CD14-positive monocyte (primary cell): ENCODE data around the gene ZMAT3. TPM values are rescaled to one million over a fixed set of nuclear protein-coding genes. Genes with fewer than 3 reads are reported as not detected.
A peak's percentile ranks its signal among the peaks of the same experiment; 100 is the strongest.

Source experiments
- DNase-seq, 3 donors: peaks; one replicate each; pipeline ENCODE4 v3.0.0-alpha.2; 2011 to 2022
- H2AFZ ChIP-seq: 2 replicates; pipeline ENCODE4 v1.6.0; 2012; ENCODE audit warnings: mild to moderate bottlenecking, low read depth, low read length, inconsistent platforms; ENCODE audit not compliant: insufficient read depth, poor library complexity, severe bottlenecking
- H3K27ac ChIP-seq, 2 donors: 1 replicate in 1 of 2; 2 replicates in 1 of 2; pipeline ENCODE4 v1.5.1; 2012 to 2013; ENCODE audit warnings: low read length in 2 of 2, control low read depth in 1 of 2, inconsistent platforms in 1 of 2, low read depth in 1 of 2, mild to moderate bottlenecking in 1 of 2
- H3K27me3 ChIP-seq, 2 donors: one replicate each; pipeline versions ENCODE4 v1.6.0 to v1.6.1; 2011 to 2013; ENCODE audit warnings: low read length in 2 of 2; ENCODE audit not compliant: control insufficient read depth in 2 of 2, insufficient read depth in 2 of 2
- H3K36me3 ChIP-seq, 2 donors: replicated peaks in 1 of 2; 1 replicate in 1 of 2; 2 replicates in 1 of 2; pipeline versions ENCODE4 v1.5.1 to v1.6.1; 2012 to 2013; ENCODE audit warnings: low read length in 2 of 2, control low read depth in 1 of 2, inconsistent platforms in 1 of 2, mild to moderate bottlenecking in 1 of 2; ENCODE audit not compliant: insufficient read depth in 2 of 2, control insufficient read depth in 1 of 2
- H3K4me1 ChIP-seq, 2 donors: 1 replicate in 1 of 2; 2 replicates in 1 of 2; pipeline versions ENCODE4 v1.5.1 to v1.6.1; 2012 to 2013; ENCODE audit warnings: low read length in 2 of 2, control low read depth in 1 of 2, inconsistent platforms in 1 of 2, mild to moderate bottlenecking in 1 of 2, moderate library complexity in 1 of 2; ENCODE audit not compliant: insufficient read depth in 2 of 2, control insufficient read depth in 1 of 2
- H3K4me2 ChIP-seq: replicated peaks from 2 replicates; pipeline ENCODE3; 2012; ENCODE audit warnings: low read length, moderate library complexity, mild to moderate bottlenecking; ENCODE audit not compliant: poor library complexity, severe bottlenecking; ENCODE audit errors: extremely low read depth
- H3K4me3 ChIP-seq, 3 experiments: fragments of 200-600 bp in 1 of 3; sonication (generic) in 1 of 3; replicated peaks in 1 of 3; 1 replicate in 2 of 3; 2 replicates in 1 of 3; pipeline ENCODE4 v1.5.1; 2011 to 2013; ENCODE audit warnings: low read length in 3 of 3, mild to moderate bottlenecking in 3 of 3, control low read depth in 2 of 3, low read depth in 2 of 3, inconsistent platforms in 1 of 3, moderate library complexity in 1 of 3
- H3K79me2 ChIP-seq: 2 replicates; pipeline ENCODE4 v1.6.0; 2012; ENCODE audit warnings: mild to moderate bottlenecking, control low read depth, inconsistent platforms, low read length, moderate library complexity; ENCODE audit not compliant: insufficient read depth
- H3K9ac ChIP-seq: 2 replicates; pipeline ENCODE4 v1.6.0; 2017; ENCODE audit warnings: low read length, mild to moderate bottlenecking; ENCODE audit not compliant: insufficient read depth, poor library complexity, severe bottlenecking
- H3K9me3 ChIP-seq, 2 donors: replicated peaks in 1 of 2; 1 replicate in 1 of 2; 2 replicates in 1 of 2; pipeline versions ENCODE4 v1.5.1 to v1.6.1; 2012 to 2013; ENCODE audit warnings: low read length in 2 of 2, control low read depth in 1 of 2; ENCODE audit not compliant: control insufficient read depth in 1 of 2, insufficient read depth in 1 of 2
- H4K20me1 ChIP-seq: 2 replicates; pipeline ENCODE4 v1.6.0; 2012; ENCODE audit warnings: mild to moderate bottlenecking, low read length, control low read depth, moderate library complexity; ENCODE audit not compliant: insufficient read depth
- H3K27ac Mint-ChIP-seq, 7 donors: one replicate each; pipeline ENCODE4 v1.8.0; 2020; ENCODE audit warnings: mild to moderate bottlenecking in 7 of 7, mixed read lengths in 7 of 7, moderate library complexity in 6 of 7, inconsistent platforms in 2 of 7
- H3K27me3 Mint-ChIP-seq, 3 donors: one replicate each; pipeline ENCODE4 v1.8.0; 2021 to 2022; ENCODE audit warnings: low read depth in 3 of 3, mild to moderate bottlenecking in 3 of 3, mixed read lengths in 3 of 3, moderate library complexity in 3 of 3, inconsistent platforms in 1 of 3
- H3K36me3 Mint-ChIP-seq, 2 donors: one replicate each; pipeline ENCODE4 v1.8.0; 2020; ENCODE audit warnings: mixed read lengths in 2 of 2, inconsistent platforms in 1 of 2, mild to moderate bottlenecking in 1 of 2
- H3K4me1 Mint-ChIP-seq: one replicate; pipeline ENCODE4 v1.8.0; 2020; ENCODE audit warnings: mild to moderate bottlenecking, mixed read lengths
- H3K4me3 Mint-ChIP-seq, 2 donors: one replicate each; pipeline ENCODE4 v1.8.0; 2020; ENCODE audit warnings: mild to moderate bottlenecking in 2 of 2, mixed read lengths in 2 of 2, moderate library complexity in 1 of 2
- H3K9me3 Mint-ChIP-seq, 7 donors: one replicate each; pipeline ENCODE4 v1.8.0; 2020 to 2022; ENCODE audit warnings: mixed read lengths in 7 of 7, mild to moderate bottlenecking in 6 of 7, moderate library complexity in 6 of 7, inconsistent platforms in 2 of 7
- CTCF ChIP-seq: fragments of 200-600 bp; IDR thresholded peaks from one replicate; pipeline ENCODE4 v1.8.0; 2022; ENCODE audit warnings: antibody characterized with exemption, mild to moderate bottlenecking
- WGBS: methylation state at CpG from one replicate; pipeline ENCODE4 v1.1.5; 2013; ENCODE audit warnings: missing lambda C conversion rate; ENCODE audit not compliant: insufficient coverage; 5-methylcytosine and 5-hydroxymethylcytosine counted together
- intact Hi-C, 2 donors: fragments of 100-400 bp; cut with micrococcal nuclease; formaldehyde crosslinking; loops; one replicate each; pipeline versions ENCODE4 v1.15.0 to v1.15.1; 2023
- polyA plus RNA-seq, 3 donors: library from polyadenylated mRNA; depleted of rRNA in 1 of 3; unstranded in 2 of 3; stranded (reverse) in 1 of 3; fragments of 300-500 nt in 2 of 3; fragments of >200 nt in 1 of 3; fragmentation: Illumina TruSeq in 2 of 3; gene quantifications; 1 replicate in 2 of 3; 2 replicates in 1 of 3; pipeline ENCODE4 v1.2.3, GENCODE V29; 2012 to 2021

The ZMAT3 gene
- polyA plus RNA-seq, 3 donors: 3.9 to 9.9 (median 7.9) TPM

GRCh38 chr3:179088306-179088705 is 16.7 kb upstream of the ZMAT3 start:
- no peaks in the 10 kb centered on the region for H3K4me1 Mint-ChIP-seq
- Histone ChIP-seq H2AFZ (no peak overlapping the region), H3K9me3 (no peaks in the 10 kb centered on the region), H3K4me2 (no peak overlapping the region), H3K4me1 (no peaks in the 10 kb centered on the region), H3K27me3 (no peaks in the 10 kb centered on the region), H3K36me3 (no peaks in the 10 kb centered on the region), H4K20me1 (no peaks in the 10 kb centered on the region), H3K79me2 (no peaks in the 10 kb centered on the region), H3K9ac (no peak overlapping the region), H3K27ac (no peak overlapping the region), H3K4me3 (no peak overlapping the region)
- H3K36me3 Mint-ChIP-seq: no peaks in the 10 kb centered on the region
- no peak overlapping the region for H3K4me3 Mint-ChIP-seq
- DNase-seq: peak in 1 of 3 donors; percentile 10
- H3K27ac Mint-ChIP-seq: no peak overlapping the region
- peaks cover 0 to 3% (median 0%) of the 10 kb centered on the region in 3 donors for H3K27me3 Mint-ChIP-seq
- peaks cover 0 to 3% (median 0%) of the 10 kb centered on the region in 7 donors for H3K9me3 Mint-ChIP-seq
- no peak for TF ChIP-seq CTCF
- intact Hi-C loops: no loop called here
- WGBS: 100% methylated on average over 1 of the region's 2 CpGs

- Histone ChIP-seq H3K27ac (no peak overlapping the region), H3K4me1 (no peaks in the 10 kb centered on the region), H2AFZ (no peak overlapping the region), H3K36me3 (no peaks in the 10 kb centered on the region), H4K20me1 (no peaks in the 10 kb centered on the region), H3K79me2 (no peaks in the 10 kb centered on the region), H3K9me3 (no peaks in the 10 kb centered on the region), H3K27me3 (no peaks in the 10 kb centered on the region), H3K4me2 (no peak overlapping the region), H3K4me3 (no peak overlapping the region), H3K9ac (no peak overlapping the region)
- Mint-ChIP-seq H3K4me1 (no peaks in the 10 kb centered on the region), H3K9me3 (peaks cover 0 to 3% (median 0%) of the 10 kb centered on the region in 7 donors), H3K36me3 (no peaks in the 10 kb centered on the region), H3K27ac (no peak overlapping the region), H3K4me3 (no peak overlapping the region), H3K27me3 (peaks cover 0 to 3% (median 0%) of the 10 kb centered on the region in 3 donors)
- no CpG with 5 or more reads among the region's 2 CpGs for WGBS
- no peak for DNase-seq
- TF ChIP-seq CTCF: no peak
- intact Hi-C loops: no loop called here
Measured at GRCh38 chr3:179083977-179084376, 12.4 kb upstream of the ZMAT3 start.
